ENCODE measurements around the gene DLG2.

The DLG2 gene

GRCh38 chr11:83523676-83524075 is 2103.5 kb downstream of the DLG2 start:
- no peak for DNase-seq

- DNase-seq: no peak
Observed at GRCh38 chr11:83522911-83523310, 2104.2 kb downstream of the DLG2 start.

- DNase-seq: no peak
Observed at GRCh38 chr11:83521647-83522596, 2105.2 kb downstream of the DLG2 start.

GRCh38 chr11:83520849-83521248 is 2106.3 kb downstream of the DLG2 start:
- no peak for DNase-seq

- no peak for DNase-seq
Observed at GRCh38 chr11:83511646-83512045, 2115.5 kb downstream of the DLG2 start.

- no peak for DNase-seq
Observed at GRCh38 chr11:83510530-83511460, 2116.3 kb downstream of the DLG2 start.

GRCh38 chr11:83508804-83509203 is 2118.3 kb downstream of the DLG2 start:
- DNase-seq: no peak

GRCh38 chr11:83502041-83502440 is 2125.1 kb downstream of the DLG2 start:
- no peak for DNase-seq

GRCh38 chr11:83493917-83494316 is 2133.2 kb downstream of the DLG2 start:
- no peak for DNase-seq

GRCh38 chr11:83493034-83493433 is 2134.1 kb downstream of the DLG2 start:
- no peak for DNase-seq

GRCh38 chr11:83483808-83484207 is 2143.3 kb downstream of the DLG2 start:
- DNase-seq: no peak

GRCh38 chr11:83480811-83481210 is 2146.3 kb downstream of the DLG2 start:
- no peak for DNase-seq

GRCh38 chr11:83480251-83480650 is 2146.9 kb downstream of the DLG2 start:
- no peak for DNase-seq

- DNase-seq: no peak
Observed at GRCh38 chr11:83477772-83478171, 2149.4 kb downstream of the DLG2 start.

GRCh38 chr11:83475760-83476159 is 2151.4 kb downstream of the DLG2 start:
- DNase-seq: no peak

GRCh38 chr11:83473743-83474142 is 2153.4 kb downstream of the DLG2 start:
- DNase-seq: no peak

GRCh38 chr11:83472806-83473205 is 2154.3 kb downstream of the DLG2 start:
- DNase-seq: no peak

GRCh38 chr11:83471831-83472727 is 2155.1 kb downstream of the DLG2 start:
- no peak for DNase-seq

GRCh38 chr11:83467837-83468236 is 2159.3 kb downstream of the DLG2 start:
- DNase-seq: no peak

GRCh38 chr11:83464160-83464944 is 2162.8 kb downstream of the DLG2 start:
- DNase-seq: no peak

- DNase-seq: no peak
Observed at GRCh38 chr11:83459798-83460197, 2167.3 kb downstream of the DLG2 start.

GRCh38 chr11:83456566-83456965 is 2170.6 kb downstream of the DLG2 start:
- no peak for DNase-seq
